K562 (cell line): ENCODE data around the gene MVB12B. TPM values are rescaled to one million over a fixed set of nuclear protein-coding genes. Genes with fewer than 3 reads are reported as not detected.

Experiments used
- ATAC-seq: fragments of 200-7000 bp; cut with Tn5 transposase; 3 replicates; pipeline ENCODE4 v1.9.1; 2020; ENCODE audit warnings: moderate library complexity
- BruUV-seq: library from RNA; stranded (reverse); fragments of 400-500 nt; replicated peaks from 2 replicates; lab custom pipeline; 2021; lab: Mats Ljungman, UMichigan
- CTCF ChIA-PET: fragments of 300-600 bp; formaldehyde crosslinking; extraction: SDS; loops from one replicate; lab custom pipeline; 2021; ENCODE audit warnings: low intra/inter-chr PET ratio; lab: Yijun Ruan, JAX
- POLR2A ChIA-PET: fragments of 300-600, 350-650 bp; sonication (Branson Sonifier 250); formaldehyde crosslinking; extraction: SDS; loops from one replicate; lab custom pipeline; 2021; ENCODE audit warnings: antibody characterized with exemption, inconsistent platforms; lab: Yijun Ruan, JAX
- DNase-seq, 4 experiments: peaks; one replicate each; pipeline versions ENCODE4 v3.0.0 to v3.0.0-alpha.2; 2011 to 2018; ENCODE audit warnings: low spot score in 3 of 4, mixed read lengths in 3 of 4; ENCODE audit errors: extremely low read depth in 1 of 4
- FAIRE-seq: peaks from 2 replicates; lab custom pipeline; 2011; peaks lifted over from hg19 to GRCh38; lab: Jason Lieb, UNC
- H2AFZ ChIP-seq: 2 replicates; pipeline ENCODE4 v1.6.0; 2011; ENCODE audit warnings: low read depth, low read length, control low read depth, inconsistent platforms
- H3K27ac ChIP-seq: fragments of 200-600 bp; 3 replicates; pipeline ENCODE4 v1.8.0; 2011; ENCODE audit warnings: low read depth, mild to moderate bottlenecking, control low read depth, inconsistent platforms, low read length, moderate library complexity, mixed read lengths; ENCODE audit errors: extremely low read depth
- H3K27me3 ChIP-seq, 2 experiments: fragments of 300-600 bp in 1 of 2; 2 replicates in 1 of 2; 3 replicates in 1 of 2; pipeline versions ENCODE4 v1.6.0 to v1.8.0; 2011; ENCODE audit warnings: inconsistent platforms in 2 of 2, low read length in 2 of 2, mild to moderate bottlenecking in 1 of 2, mixed read lengths in 1 of 2, moderate library complexity in 1 of 2; ENCODE audit not compliant: control insufficient read depth in 2 of 2, insufficient read depth in 2 of 2
- H3K36me3 ChIP-seq: fragments of 300-600 bp; 3 replicates; pipeline ENCODE4 v1.8.0; 2011; ENCODE audit warnings: mild to moderate bottlenecking, low read length, inconsistent platforms; ENCODE audit not compliant: control insufficient read depth, insufficient read depth
- H3K4me1 ChIP-seq, 2 experiments: fragments of 200-600 bp in 1 of 2; replicated peaks in 1 of 2; 2 replicates in 1 of 2; 3 replicates in 1 of 2; pipeline versions ENCODE4 v1.5.1 to v1.8.0; 2011; ENCODE audit warnings: inconsistent platforms in 2 of 2, low read length in 2 of 2, mild to moderate bottlenecking in 1 of 2, mixed read lengths in 1 of 2, moderate library complexity in 1 of 2; ENCODE audit not compliant: control insufficient read depth in 2 of 2, insufficient read depth in 2 of 2
- H3K4me2 ChIP-seq: 2 replicates; pipeline ENCODE4 v1.6.1; 2011; ENCODE audit warnings: low read length, control low read depth, inconsistent platforms, mixed read lengths; ENCODE audit not compliant: insufficient read depth
- H3K4me3 ChIP-seq: fragments of 200-600 bp; sonication (generic), shearing (Covaris generic); 2 replicates; pipeline ENCODE4 v1.5.1; 2016; ENCODE audit warnings: control low read depth, inconsistent platforms
- H3K79me2 ChIP-seq: fragments of 200-600 bp; 3 replicates; pipeline ENCODE4 v1.8.0; 2011; ENCODE audit warnings: low read length, inconsistent platforms; ENCODE audit not compliant: control insufficient read depth, insufficient read depth
- H3K9ac ChIP-seq, 2 experiments: 2 replicates each; pipeline versions ENCODE4 v1.6.0 to v1.6.1; 2011; ENCODE audit warnings: low read depth in 2 of 2, low read length in 2 of 2, control low read depth in 1 of 2, inconsistent platforms in 1 of 2, mild to moderate bottlenecking in 1 of 2, mixed read lengths in 1 of 2; ENCODE audit not compliant: insufficient read depth in 1 of 2
- H3K9me1 ChIP-seq: one replicate; pipeline ENCODE4 v1.6.0; 2011; ENCODE audit warnings: inconsistent platforms, mild to moderate bottlenecking, low read length, moderate library complexity; ENCODE audit not compliant: control insufficient read depth, insufficient read depth
- H3K9me3 ChIP-seq: replicated peaks from 2 replicates; pipeline ENCODE4 v1.5.1; 2011; ENCODE audit warnings: low read depth, low read length, inconsistent platforms; ENCODE audit not compliant: control insufficient read depth, insufficient read depth
- H4K20me1 ChIP-seq: replicated peaks from 2 replicates; pipeline ENCODE4 v1.6.1; 2011; ENCODE audit warnings: low read length, inconsistent platforms, mixed read lengths; ENCODE audit not compliant: control insufficient read depth, insufficient read depth
- ELF2 ChIP-seq: fragments of 250-450 bp; sonication (Bioruptor Pico); IDR thresholded peaks from 2 replicates; pipeline ENCODE4 v1.5.0; 2021; ENCODE audit warnings: mild to moderate bottlenecking
- KAT2B ChIP-seq: IDR thresholded peaks from one replicate; pipeline ENCODE4 v1.6.1; 2012; ENCODE audit warnings: low read depth, mild to moderate bottlenecking, control low read depth, inconsistent platforms, low read length, moderate library complexity
- NELFE ChIP-seq: IDR thresholded peaks from 2 replicates; pipeline ENCODE4 v1.6.1; 2011; ENCODE audit warnings: mild to moderate bottlenecking; ENCODE audit not compliant: insufficient read depth, insufficient read length
- RFX5 ChIP-seq: IDR thresholded peaks from 2 replicates; pipeline ENCODE4 v1.6.1; 2011; ENCODE audit warnings: low read depth, mild to moderate bottlenecking, improper control_type of control experiment, low read length
- TCF3 ChIP-seq: sonication (generic); formaldehyde crosslinking; IDR thresholded peaks from 2 replicates; pipeline ENCODE4 v1.4.0; 2020; ENCODE audit warnings: mild to moderate bottlenecking, missing genetic modification reagents
- TEAD4 ChIP-seq, 2 experiments: sonication (generic) in 1 of 2; formaldehyde crosslinking in 1 of 2; IDR thresholded peaks; 2 replicates each; pipeline versions ENCODE4 v1.6.1 to v1.8.0; 2012 to 2022; ENCODE audit warnings: borderline replicate concordance in 1 of 2, inconsistent platforms in 1 of 2, low read length in 1 of 2, mild to moderate bottlenecking in 1 of 2, missing genetic modification reagents in 1 of 2
- TFAM ChIP-seq: fragments of 250-450 bp; sonication (Bioruptor Pico); conservative IDR thresholded peaks from 2 replicates; pipeline ENCODE4 v1.5.0; 2021; ENCODE audit warnings: mild to moderate bottlenecking, moderate library complexity
- ZKSCAN8 ChIP-seq: fragments of 200-800 bp; sonication (Bioruptor generic); IDR thresholded peaks from 2 replicates; pipeline ENCODE4 v1.6.1; 2016; ENCODE audit warnings: missing genetic modification characterization, missing compliant biosample characterization
- ZNF766 ChIP-seq: fragments of 200-800 bp; sonication (Bioruptor generic); conservative IDR thresholded peaks from 2 replicates; pipeline ENCODE4 v1.6.1; 2016; ENCODE audit warnings: missing genetic modification characterization, missing compliant biosample characterization
- WGBS: fragments of 100-300 bp; shearing (Covaris generic); methylation state at CpG from one replicate; pipeline ENCODE4 v1.1.6; 2016; ENCODE audit warnings: low coverage, mixed read lengths; ENCODE audit not compliant: insufficient coverage; ENCODE audit errors: missing lambda C conversion rate; 5-methylcytosine and 5-hydroxymethylcytosine counted together
- in situ Hi-C: fragments of 300-500 bp; cut with MboI; formaldehyde crosslinking; loops from 4 replicates; pipeline ENCODE4 v1.15.0; 2018; ENCODE audit warnings: inconsistent platforms, mixed read lengths
- intact Hi-C: fragments of 100-400 bp; cut with micrococcal nuclease; formaldehyde crosslinking; loops from 2 replicates; pipeline ENCODE4 v1.14.2; 2022
- polyA plus RNA-seq, 8 experiments: library from polyadenylated mRNA; depleted of rRNA in 4 of 8; stranded (reverse) in 5 of 8; unstranded in 3 of 8; fragments of >200 nt; fragmentation: Nextera tagmentation in 2 of 8; fragmentation: Illumina TruSeq in 1 of 8; extraction: Ambion mirVana in 2 of 8; extraction: Trizol in 1 of 8; gene quantifications; 2 replicates each; pipeline versions ENCODE4 v1.2.1 to v1.2.3, GENCODE V29; 2011 to 2014; ENCODE audit warnings: inconsistent platforms in 1 of 8, missing spikeins in 1 of 8
- total RNA-seq, 7 experiments: library from RNA; depleted of rRNA in 6 of 7; stranded (reverse); fragments of >200 nt in 6 of 7; fragmentation: Illumina TruSeq in 2 of 7; extraction: Trizol in 2 of 7; gene quantifications; 2 replicates each; pipeline versions ENCODE4 v1.2.1 to v1.2.3, GENCODE V29; 2011 to 2021; ENCODE audit warnings: low replicate concordance in 1 of 7
- TF ChIP-seq, protein P1 (sequence below): fragments of 250-450 bp; sonication (Bioruptor Pico); IDR thresholded peaks from 2 replicates; pipeline ENCODE4 v1.8.0; 2022; ENCODE audit warnings: inconsistent platforms, mild to moderate bottlenecking, moderate library complexity, borderline replicate concordance
- TF ChIP-seq, protein P2 (sequence below): sonication (generic); formaldehyde crosslinking; IDR thresholded peaks from 2 replicates; pipeline ENCODE4 v1.8.1; 2022; ENCODE audit warnings: missing genetic modification reagents
- TF ChIP-seq, protein P3 (sequence below): sonication (generic); formaldehyde crosslinking; IDR thresholded peaks from 2 replicates; pipeline ENCODE4 v1.8.0; 2022; ENCODE audit warnings: mild to moderate bottlenecking, missing genetic modification reagents

The MVB12B gene
- total and polyA plus RNA-seq, 9 of the 15 experiments (the other 6 are each of a cell fraction or from before 2014, with no cell fraction given): not detected

DNA sequence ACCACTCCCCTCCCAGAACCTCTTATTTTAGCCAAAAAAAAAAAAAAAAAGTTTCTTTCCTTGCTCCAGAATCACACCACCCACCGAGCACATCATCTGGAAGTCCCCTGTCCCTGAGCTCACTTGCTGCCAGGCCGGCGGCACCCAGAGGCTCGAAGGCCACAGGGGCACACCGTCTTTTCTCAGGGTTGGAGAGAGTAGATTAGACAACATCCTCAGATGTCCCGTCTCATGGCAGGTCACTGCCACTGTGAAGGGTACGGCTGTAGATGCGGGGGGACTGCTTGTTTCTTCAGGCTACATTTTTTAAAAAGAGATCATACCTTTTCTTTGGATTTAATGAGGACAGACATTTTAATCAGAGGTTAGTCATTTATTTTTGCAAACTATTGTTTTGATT, 109.0 kb downstream of the MVB12B start:
- BruUV-seq: no TSS peak
- ChIA-PET POLR2A (no interaction called here), CTCF (no interaction called here)
- Histone ChIP-seq H3K4me2 (no peak overlapping the region), H3K79me2 (no peaks in the 10 kb centered on the region), H3K4me1 (no peaks in the 10 kb centered on the region), H3K9me1 (no peaks in the 10 kb centered on the region), H3K4me3 (no peak overlapping the region), H4K20me1 (0 out of 2 replicates have a peak, but pooled peaks cover 6% of the 10 kb centered on the region), H3K27me3 (peaks cover 18 to 49% of the 10 kb centered on the region in 2 experiments; a peak in 3 of 5 replicates), H3K9me3 (no peaks in the 10 kb centered on the region)
- intact Hi-C loops: loop anchor here (10.0 kb wide), 1 partner anchor 59 kb away; no protein-coding TSS in a partner anchor
- 0% methylated on average over 8 of the region's 8 CpGs for WGBS
- ATAC-seq: no peak
- no peak for TF ChIP-seq NELFE
- TF ChIP-seq, protein P1, sequence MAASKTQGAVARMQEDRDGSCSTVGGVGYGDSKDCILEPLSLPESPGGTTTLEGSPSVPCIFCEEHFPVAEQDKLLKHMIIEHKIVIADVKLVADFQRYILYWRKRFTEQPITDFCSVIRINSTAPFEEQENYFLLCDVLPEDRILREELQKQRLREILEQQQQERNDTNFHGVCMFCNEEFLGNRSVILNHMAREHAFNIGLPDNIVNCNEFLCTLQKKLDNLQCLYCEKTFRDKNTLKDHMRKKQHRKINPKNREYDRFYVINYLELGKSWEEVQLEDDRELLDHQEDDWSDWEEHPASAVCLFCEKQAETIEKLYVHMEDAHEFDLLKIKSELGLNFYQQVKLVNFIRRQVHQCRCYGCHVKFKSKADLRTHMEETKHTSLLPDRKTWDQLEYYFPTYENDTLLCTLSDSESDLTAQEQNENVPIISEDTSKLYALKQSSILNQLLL (CRISPR knock-in tag): no peak
- TF ChIP-seq KAT2B: no peak
- TF ChIP-seq TFAM (CRISPR knock-in tag): no peak
- TF ChIP-seq, protein P2, sequence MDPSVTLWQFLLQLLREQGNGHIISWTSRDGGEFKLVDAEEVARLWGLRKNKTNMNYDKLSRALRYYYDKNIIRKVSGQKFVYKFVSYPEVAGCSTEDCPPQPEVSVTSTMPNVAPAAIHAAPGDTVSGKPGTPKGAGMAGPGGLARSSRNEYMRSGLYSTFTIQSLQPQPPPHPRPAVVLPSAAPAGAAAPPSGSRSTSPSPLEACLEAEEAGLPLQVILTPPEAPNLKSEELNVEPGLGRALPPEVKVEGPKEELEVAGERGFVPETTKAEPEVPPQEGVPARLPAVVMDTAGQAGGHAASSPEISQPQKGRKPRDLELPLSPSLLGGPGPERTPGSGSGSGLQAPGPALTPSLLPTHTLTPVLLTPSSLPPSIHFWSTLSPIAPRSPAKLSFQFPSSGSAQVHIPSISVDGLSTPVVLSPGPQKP (CRISPR knock-in tag): no peak
- no peak for TF ChIP-seq RFX5
- no peak for TF ChIP-seq ELF2
- no peak for TF ChIP-seq TEAD4 (IDR thresholded peaks at IDR 0.05; ENCODE audit: low read length)
- no peak for TF ChIP-seq TEAD4 (CRISPR knock-in tag; IDR thresholded peaks at IDR 0.05; ENCODE audit: borderline replicate concordance)
- TF ChIP-seq, protein P3, sequence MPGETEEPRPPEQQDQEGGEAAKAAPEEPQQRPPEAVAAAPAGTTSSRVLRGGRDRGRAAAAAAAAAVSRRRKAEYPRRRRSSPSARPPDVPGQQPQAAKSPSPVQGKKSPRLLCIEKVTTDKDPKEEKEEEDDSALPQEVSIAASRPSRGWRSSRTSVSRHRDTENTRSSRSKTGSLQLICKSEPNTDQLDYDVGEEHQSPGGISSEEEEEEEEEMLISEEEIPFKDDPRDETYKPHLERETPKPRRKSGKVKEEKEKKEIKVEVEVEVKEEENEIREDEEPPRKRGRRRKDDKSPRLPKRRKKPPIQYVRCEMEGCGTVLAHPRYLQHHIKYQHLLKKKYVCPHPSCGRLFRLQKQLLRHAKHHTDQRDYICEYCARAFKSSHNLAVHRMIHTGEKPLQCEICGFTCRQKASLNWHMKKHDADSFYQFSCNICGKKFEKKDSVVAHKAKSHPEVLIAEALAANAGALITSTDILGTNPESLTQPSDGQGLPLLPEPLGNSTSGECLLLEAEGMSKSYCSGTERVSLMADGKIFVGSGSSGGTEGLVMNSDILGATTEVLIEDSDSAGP (CRISPR knock-in tag): no peak
- TF ChIP-seq TCF3 (CRISPR knock-in tag): no peak
- TF ChIP-seq ZNF766: no peak
- no peak for TF ChIP-seq ZKSCAN8
- TF ChIP-seq, all 486 proteins: peak for 0
- H3K27ac ChIP-seq: no peak overlapping the region
- DNase-seq (no peak), FAIRE-seq (no peak)
- no peak overlapping the region for H3K9ac ChIP-seq
- no peaks in the 10 kb centered on the region for H3K36me3 ChIP-seq
- H2AFZ ChIP-seq: no peak overlapping the region
- in situ Hi-C loops: no loop called here
